ENCODE results near the gene FABP3.

Gene FABP3

DNA sequence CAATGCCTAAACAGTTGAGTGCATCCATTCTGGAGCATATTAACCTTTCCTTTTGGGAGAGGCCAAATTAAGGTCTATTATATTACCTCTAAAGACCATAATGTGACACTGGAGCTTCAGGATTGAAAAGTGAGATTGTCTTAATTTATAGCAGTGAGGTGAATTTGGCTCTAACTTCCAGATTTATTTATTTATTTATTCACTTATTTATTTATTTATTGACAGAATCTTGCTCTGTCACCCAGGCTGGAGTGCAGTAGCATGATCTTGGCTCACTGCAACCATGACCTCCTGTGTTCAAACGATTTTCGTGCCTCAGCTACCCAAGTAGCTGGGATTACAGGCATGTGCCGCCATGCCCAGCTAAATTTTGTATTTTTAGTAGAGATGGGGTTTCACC lies 57.0 kb downstream of the FABP3 start:
- DNase-seq (ENCODE audit: low read depth, low spot score): no peak

Measured in iPS DF 19.7 (cell line).